MM.1S (cell line): ENCODE data around the gene TMEM184A.

Experiments
- CTCF ChIP-seq: fragments of 300-600 bp; sonication (generic); IDR thresholded peaks from 2 replicates; pipeline ENCODE4 v1.5.1; 2016; ENCODE audit warnings: antibody characterized with exemption, low read length, mixed read lengths
- EZH2 ChIP-seq: fragments of 300-600 bp; sonication (generic); optimal IDR thresholded peaks from 2 replicates; pipeline ENCODE3; 2017; ENCODE audit warnings: low read depth, mild to moderate bottlenecking, antibody characterized with exemption, low read length, mixed read lengths
- EZH2phosphoT487 ChIP-seq: fragments of 300-600 bp; sonication (generic); IDR thresholded peaks from 2 replicates; pipeline ENCODE4 v1.6.1; 2018; ENCODE audit warnings: antibody characterized with exemption, low read length

- TF ChIP-seq CTCF (no peak), EZH2phosphoT487 (no peak), EZH2 (no peak)
Measured at GRCh38 chr7:1604383-1604782, 48.4 kb upstream of the TMEM184A start.
